Sigmoid colon (tissue), 4 donors: ENCODE measurements around the gene HMCN2.

Source experiments
- CTCF ChIP-seq, 4 experiments: fragments of 450-650 bp in 3 of 4; fragments of 200-600 bp in 1 of 4; IDR thresholded peaks; one replicate each; pipeline ENCODE4 v1.5.1; 2016 to 2019; ENCODE audit warnings: antibody characterized with exemption in 4 of 4, mild to moderate bottlenecking in 3 of 4, moderate library complexity in 2 of 4
- EP300 ChIP-seq, 4 donors: sonication (generic); formaldehyde crosslinking; IDR thresholded peaks; one replicate each; pipeline ENCODE4 v1.6.1; 2017; ENCODE audit warnings: antibody characterized with exemption in 4 of 4
- POLR2A ChIP-seq, 2 donors: fragments of 450-650 bp; IDR thresholded peaks; one replicate each; pipeline ENCODE4 v1.6.1; 2016; ENCODE audit warnings: antibody characterized with exemption in 2 of 2, mild to moderate bottlenecking in 2 of 2, moderate library complexity in 2 of 2
- POLR2AphosphoS5 ChIP-seq, 4 donors: sonication (generic); formaldehyde crosslinking; IDR thresholded peaks; one replicate each; pipeline ENCODE4 v1.6.1; 2017; ENCODE audit warnings: antibody characterized with exemption in 4 of 4

DNA sequence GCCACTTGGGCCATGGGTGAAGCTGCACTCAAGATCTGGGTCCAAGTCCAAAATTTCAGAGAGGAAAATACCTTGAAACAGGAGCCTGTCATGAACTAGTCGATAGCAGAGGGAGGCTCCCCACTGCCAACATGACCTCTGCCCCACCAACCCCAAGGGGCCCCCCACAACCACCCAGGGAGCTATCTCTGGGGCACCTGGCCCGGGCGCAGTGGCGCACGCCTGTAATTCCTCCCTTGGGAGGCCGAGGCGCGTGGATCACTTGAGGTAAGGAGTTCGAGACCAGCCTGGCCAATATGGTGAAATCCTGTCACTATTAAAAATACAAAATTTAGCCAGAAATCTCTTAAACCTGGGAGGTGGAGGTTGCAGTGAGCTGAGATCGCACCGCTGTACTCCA lies 20.1 kb upstream of the HMCN2 start:
- no peak for TF ChIP-seq CTCF (IDR thresholded peaks at IDR 0.05)
- TF ChIP-seq POLR2AphosphoS5 (IDR thresholded peaks at IDR 0.05) = no peak
- no peak for TF ChIP-seq POLR2A (IDR thresholded peaks at IDR 0.05)
- no peak for TF ChIP-seq EP300 (IDR thresholded peaks at IDR 0.05)
